GM21381 (cell line): ENCODE data around the gene COL5A1.
A peak's percentile ranks its signal among the peaks of the same experiment; 100 is the strongest.
"Not testable (repeated sequence)": the region's sequence is repeated elsewhere in the genome, so short reads cannot be mapped to it uniquely, and the experiment has no call there.

ENCODE experiments used
- ATAC-seq: cut with Tn5 transposase; IDR thresholded peaks from one replicate; pipeline ENCODE4 v1.9.1; 2021; ENCODE audit warnings: mild to moderate bottlenecking, moderate library complexity; ENCODE audit not compliant: unreplicated experiment

COL5A1 gene

DNA sequence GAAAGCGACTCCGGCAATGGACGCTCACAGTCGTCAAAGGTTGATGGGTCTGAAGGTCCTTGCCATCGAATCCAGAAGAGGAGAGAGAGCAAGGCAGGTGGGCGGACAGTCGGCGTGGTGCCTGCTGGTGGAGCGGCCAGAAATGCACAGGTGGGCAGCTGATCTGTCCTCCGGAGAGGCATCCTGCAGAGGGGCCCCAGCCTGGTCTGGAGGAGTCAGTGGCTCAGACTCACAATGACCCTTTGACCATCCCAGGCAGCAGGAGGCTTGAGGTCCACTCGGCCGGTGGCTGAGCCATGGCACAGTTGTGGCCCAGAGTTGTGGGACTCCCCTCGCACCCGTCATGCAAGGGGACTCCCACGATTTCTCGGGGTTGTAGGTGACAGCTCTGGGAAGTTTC, 204.6 kb downstream of the COL5A1 start:
- ATAC-seq, result no peak

DNA sequence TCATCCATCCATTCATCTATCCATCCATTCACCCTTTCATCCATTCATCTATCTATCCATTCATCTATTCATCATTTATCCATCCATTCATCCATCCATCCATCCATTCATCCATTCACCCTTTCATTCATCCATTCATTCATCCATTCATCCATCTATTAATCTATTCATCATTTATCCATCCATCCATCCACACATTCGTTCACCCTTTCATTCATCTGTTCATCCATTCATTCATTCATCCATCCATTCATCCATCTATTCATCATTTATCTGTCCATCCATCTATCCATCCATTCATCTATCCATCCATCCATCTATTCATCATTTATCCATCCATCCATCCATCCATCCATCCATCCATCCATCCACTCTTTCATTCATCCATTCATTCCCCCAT, 205.1 kb downstream of the COL5A1 start:
- ATAC-seq, result no peak

DNA sequence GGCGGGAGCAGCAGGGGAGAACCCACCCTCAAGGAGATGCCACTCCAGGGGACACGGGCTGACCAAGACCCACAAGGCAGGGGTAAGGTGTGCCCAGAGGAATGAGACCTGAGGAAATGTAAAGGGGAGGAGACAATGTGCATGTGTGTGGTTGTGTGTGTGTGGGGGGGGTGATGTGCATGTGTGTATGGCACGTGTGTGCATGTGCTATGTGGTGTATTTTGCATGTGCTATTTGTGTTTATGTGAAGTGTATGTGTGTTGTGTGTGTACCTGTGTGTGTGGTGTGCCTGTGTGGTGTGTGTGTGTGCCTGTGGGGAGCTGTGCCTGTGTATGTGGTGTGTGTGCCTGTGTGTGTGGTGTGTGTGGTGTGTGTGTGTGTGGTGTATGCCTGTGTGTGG, 205.5 kb downstream of the COL5A1 start:
- no peak for ATAC-seq

DNA sequence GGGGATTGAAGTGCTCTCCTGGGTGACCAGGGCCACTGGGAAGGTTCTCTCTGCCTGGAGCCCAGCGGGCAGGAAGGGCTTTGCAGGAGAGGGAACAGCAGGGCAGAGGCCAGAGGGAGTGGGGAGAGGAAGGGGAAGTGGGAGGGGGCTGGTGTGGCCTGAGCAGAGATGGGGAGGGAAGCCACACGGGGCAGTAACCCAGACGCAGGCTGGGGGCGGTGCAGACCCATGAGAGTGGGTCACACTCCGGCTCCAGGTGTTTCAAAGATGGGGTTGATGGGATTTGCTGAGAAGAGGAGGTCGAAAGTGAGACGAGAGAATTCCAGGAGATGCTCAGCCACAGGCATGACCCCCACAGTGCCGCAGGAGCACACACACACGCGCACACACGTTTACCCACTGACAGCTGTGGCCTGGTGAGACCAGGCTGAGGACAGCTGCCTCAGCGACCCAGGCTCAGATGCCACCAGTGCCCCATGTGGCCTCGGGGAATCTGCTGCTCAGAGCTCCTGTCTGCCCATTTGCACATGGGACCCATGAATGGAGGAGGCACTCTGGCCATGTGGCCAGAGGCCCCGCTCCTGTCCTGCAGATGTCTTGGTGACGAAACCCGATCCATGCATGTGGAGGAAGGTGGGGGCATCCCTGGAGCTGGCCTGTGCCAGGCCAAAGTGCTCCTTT, 206.3 kb downstream of the COL5A1 start:
- no peak for ATAC-seq

- ATAC-seq, result no peak
These were observed 206.9 kb downstream of the COL5A1 start for GRCh38 chr9:134848504-134848903.

- ATAC-seq, result no peak
These were observed 209.0 kb downstream of the COL5A1 start for GRCh38 chr9:134850611-134851010.

DNA sequence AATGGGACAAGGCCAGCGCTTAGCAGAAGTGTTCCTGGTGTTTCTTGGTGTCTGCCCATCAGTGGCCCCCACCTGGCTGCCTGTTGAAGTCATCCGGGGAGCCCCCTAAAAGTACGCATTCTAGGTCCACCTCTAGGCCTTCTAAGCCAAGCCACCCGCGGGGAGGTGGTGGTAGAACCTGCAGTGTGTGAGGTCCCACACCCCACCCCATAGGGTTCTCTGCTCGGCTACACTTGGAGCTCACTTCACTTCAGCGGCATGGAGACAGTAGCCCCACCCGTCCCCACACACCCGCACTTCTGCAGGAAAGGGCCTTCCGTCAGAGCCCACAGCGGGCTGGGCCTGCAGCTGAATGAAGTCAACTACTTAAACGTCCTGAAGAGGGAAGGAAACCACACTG, 209.4 kb downstream of the COL5A1 start:
- no peak for ATAC-seq

- no peak for ATAC-seq
These were observed 211.5 kb downstream of the COL5A1 start for GRCh38 chr9:134852906-134853654.

DNA sequence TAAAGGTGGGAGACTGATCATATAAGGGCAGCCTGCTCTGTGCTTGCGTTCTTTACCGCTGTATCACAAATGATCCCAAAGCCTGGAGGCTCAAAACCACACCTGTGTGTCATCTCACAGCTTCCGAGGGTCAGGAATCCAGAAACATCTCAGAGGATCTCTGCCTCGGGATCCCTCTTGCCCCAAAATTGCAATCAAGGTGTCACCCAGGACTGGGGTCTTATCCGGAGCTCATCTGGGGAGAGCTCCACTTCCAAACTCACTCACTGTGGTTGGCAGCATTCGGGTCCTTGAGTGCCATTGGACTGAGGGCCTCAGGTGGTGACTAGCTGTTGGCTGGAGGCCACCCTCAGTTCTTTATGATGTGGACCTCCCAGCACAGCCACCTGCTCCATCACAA, 212.3 kb downstream of the COL5A1 start:
- no peak for ATAC-seq

- no peak for ATAC-seq
These were observed 213.0 kb downstream of the COL5A1 start for GRCh38 chr9:134854541-134854981.

- no peak for ATAC-seq
These were observed 213.8 kb downstream of the COL5A1 start for GRCh38 chr9:134855231-134855899.

GRCh38 chr9:134855900-134856377, 214.3 kb downstream of the COL5A1 start:
- no peak for ATAC-seq

DNA sequence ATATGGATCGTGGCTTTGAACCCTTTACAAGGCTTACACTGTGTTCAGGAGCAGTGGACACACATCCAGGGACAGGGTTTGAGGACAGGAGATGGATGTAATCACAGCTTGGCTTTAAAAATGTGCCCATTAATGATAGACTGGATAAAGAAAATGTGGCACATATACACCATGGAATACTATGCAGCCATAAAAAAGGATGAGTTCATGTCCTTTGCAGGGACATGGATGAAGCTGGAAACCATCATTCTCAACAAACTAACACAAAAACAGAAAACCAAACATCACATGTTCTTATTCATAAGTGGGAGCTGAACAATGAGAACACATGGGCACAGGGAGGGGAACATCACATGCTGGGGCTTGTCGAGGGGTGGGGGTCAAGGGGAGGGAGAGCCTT, 215.8 kb downstream of the COL5A1 start:
- ATAC-seq, result not testable (repeated sequence)

DNA sequence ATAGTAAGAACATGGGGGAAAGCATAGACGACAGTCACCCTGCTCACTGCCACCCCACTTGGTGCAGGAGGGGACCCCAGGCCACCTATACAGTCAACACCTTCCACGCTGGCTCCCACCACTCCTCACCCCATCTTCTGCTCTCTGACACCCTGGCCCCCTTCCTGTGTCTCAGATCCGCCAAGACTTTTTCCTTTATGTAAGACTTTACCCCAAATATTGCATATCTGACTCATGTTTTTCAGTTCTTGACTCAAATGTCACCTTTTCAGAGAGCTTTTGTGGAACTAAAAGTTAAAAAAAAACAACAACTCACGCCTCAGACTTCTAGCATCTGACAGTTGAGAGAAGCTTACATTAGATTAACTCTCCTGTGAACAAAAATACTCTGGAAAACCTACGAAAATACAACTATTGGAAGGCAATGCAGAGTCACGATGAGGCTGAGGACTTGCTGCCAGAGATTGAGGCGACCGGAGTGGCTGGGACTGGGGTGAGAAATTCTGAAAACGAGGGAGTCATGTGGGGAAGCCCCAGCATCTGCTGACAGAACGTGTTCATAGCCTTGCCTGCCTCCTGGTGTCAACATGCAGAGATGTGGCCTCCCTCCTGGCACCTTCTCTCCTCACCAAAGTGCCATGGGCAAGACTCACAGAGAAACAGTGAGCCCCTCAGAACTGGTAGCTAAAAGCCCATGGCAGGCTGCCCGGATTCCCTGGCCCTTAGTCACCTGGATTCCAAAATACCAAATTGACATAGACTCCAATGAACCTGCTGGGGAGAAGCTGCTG, 216.6 kb downstream of the COL5A1 start:
- peak; percentile 87 for ATAC-seq

GRCh38 chr9:134860510-134860909, 218.9 kb downstream of the COL5A1 start:
- no peak for ATAC-seq

DNA sequence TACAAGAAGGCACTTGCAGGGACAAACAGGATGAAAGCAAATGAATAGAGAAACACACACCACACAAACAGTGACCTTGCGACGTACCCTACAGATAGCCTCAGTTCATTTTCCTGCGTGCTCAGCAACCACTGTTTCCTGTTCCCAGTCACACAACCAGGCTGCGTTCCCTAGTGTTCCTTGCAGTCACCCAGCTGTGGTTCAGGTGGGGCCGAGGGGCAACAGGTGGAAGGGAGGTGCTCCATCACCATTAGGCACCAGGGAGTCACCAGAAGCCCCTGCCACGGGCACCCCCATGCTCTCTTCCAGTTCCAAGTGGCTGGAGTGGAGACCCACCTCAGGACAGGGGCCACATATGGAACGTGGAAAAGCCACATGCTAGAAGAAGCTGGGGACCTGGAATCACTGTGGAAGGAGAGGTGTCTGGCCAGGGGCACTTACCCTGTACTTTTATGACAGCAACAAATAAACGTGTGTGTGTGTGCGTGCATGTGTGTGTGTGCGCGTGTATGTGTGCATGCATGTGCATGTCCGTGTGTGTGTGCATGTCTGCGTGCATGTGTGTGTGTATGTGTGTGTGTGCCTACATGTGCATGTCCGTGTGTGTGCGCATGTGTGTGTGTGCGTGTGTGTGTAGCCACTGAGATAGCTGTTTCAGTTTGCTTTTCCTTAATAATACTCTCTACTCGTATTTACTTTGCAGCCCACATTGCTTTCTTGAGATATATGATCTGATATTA, 220.2 kb downstream of the COL5A1 start:
- no peak for ATAC-seq

DNA sequence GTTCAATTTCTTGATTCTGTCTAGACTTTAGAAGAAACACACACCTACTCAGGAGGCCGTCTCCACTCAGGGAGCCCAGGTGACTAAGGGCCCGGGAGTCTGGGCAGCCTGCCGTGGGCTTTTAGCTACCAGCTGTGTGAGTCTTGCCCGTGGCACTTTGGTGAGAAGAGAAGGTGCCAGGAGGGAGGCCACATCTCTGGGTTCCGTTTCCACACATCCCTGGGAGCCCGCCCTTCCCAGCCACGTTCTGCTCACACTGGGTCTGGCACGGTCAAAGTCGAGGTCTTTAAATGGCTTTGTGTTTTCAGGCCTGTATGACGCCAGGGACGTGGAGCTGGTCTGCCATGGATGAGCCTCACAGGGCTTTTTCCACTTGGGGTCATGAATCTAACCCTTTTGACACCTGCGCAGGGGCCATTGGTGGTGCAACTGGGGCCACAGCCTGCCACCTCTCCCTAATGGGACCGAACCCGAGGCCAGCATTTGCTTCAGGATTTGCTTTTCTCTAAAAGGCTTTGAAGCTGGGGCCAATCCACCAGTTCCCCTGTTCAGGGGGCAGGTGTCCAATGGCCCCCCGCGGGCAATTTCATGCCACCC, 221.8 kb downstream of the COL5A1 start:
- no peak for ATAC-seq

DNA sequence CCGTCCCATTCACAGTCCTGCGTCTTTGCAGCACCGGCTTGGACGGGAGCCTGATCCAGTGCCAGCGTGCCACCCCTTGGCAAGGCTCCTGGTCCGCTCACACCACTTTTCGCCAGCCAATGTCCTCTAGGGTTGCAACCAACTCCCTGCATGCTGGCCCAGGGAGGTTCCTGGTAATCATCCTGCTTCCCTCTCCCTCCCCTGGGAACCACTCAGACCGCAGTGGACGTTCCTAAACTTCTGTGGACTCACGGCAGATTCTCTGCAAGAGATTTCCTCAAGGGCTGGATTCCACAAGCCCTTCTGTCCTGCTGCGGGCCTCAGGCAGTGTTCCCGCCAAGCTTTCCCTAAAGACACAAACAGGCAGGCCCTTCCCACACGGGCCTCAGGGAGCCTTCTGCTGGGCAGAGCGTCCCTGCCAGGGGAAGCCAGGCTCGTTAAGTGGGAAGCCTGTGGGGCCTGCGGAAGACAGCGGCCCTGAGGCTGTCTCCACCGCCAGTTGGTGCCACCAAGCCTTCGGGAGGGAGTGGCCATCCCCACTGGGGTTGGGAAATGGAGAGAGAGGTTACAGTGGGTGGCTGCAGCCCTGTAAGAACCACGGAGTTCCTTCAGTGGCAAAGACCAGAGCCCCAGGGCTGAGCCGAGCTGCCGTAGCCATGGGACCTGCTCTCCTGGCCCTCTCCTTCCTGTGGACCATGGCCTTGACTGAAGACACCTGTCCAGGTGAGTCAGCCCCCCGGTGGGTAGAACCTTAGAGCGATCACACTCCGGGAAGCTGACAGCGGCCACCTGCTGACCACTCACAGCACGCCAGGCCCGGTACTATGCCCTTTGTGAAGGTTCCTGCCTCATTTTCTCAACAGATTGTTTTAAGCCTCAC, 222.6 kb downstream of the COL5A1 start:
- ATAC-seq, result no peak

DNA sequence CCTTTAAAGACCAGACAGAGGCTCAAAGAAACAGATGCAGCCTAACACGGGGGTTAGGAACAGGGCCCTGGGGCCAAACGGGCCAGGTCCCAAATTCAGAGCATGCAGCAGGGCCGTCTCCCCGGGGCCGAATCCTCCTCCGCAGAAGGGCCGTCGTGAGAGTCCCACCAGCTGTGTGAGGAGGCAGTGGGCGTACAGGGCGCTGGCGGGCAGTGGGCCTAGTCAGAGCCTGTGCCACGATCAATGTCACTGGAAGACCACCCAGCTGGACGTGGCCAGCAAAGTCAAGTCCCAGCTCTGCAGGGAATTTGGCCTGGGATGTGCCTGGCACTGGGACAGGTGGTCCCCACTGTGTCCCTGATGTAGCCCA, 223.2 kb downstream of the COL5A1 start:
- no peak for ATAC-seq
